WI38 (cell line): ENCODE measurements around the gene ROMO1.
A peak's percentile ranks its signal among the peaks of the same experiment; 100 is the strongest.
"Not testable (repeated sequence)": the region's sequence is repeated elsewhere in the genome, so short reads cannot be mapped to it uniquely, and the experiment has no call there.

Source experiments
- H3K4me3 ChIP-seq: 2 replicates; pipeline ENCODE4 v1.5.1; 2011; ENCODE audit warnings: low read depth, mild to moderate bottlenecking, control low read depth, low read length
- TF ChIP-seq, protein P1 (sequence below): IDR thresholded peaks from 2 replicates; pipeline ENCODE4 v1.5.1; 2012; ENCODE audit warnings: low read depth, mild to moderate bottlenecking, control low read depth, low read length

ROMO1 gene

GRCh38 chr20:35681960-35682359 lies 17.2 kb upstream of the ROMO1 start:
- H3K4me3 ChIP-seq = no peak overlapping the region
- TF ChIP-seq, protein P1, sequence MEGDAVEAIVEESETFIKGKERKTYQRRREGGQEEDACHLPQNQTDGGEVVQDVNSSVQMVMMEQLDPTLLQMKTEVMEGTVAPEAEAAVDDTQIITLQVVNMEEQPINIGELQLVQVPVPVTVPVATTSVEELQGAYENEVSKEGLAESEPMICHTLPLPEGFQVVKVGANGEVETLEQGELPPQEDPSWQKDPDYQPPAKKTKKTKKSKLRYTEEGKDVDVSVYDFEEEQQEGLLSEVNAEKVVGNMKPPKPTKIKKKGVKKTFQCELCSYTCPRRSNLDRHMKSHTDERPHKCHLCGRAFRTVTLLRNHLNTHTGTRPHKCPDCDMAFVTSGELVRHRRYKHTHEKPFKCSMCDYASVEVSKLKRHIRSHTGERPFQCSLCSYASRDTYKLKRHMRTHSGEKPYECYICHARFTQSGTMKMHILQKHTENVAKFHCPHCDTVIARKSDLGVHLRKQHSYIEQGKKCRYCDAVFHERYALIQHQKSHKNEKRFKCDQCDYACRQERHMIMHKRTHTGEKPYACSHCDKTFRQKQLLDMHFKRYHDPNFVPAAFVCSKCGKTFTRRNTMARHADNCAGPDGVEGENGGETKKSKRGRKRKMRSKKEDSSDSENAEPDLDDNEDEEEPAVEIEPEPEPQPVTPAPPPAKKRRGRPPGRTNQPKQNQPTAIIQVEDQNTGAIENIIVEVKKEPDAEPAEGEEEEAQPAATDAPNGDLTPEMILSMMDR = no peak

DNA sequence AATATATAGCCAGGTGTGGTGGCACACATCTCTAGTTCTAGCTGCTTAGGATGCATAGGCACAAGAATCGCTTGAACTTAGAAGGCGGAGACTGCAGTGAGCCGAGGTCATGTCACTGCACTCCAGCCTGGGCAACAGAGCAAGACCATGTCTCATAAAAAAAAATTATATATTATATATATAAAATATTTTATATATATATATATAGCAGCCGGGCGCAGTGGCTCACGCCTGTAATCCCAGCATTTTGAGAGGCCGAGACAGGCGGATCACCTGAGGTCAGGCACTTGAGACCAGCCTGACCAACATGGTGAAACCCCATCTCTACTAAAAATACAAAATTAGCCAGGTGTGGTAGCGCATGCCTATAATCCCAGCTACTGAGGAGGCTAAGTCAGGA lies 13.8 kb upstream of the ROMO1 start:
- not testable (repeated sequence) for H3K4me3 ChIP-seq

DNA sequence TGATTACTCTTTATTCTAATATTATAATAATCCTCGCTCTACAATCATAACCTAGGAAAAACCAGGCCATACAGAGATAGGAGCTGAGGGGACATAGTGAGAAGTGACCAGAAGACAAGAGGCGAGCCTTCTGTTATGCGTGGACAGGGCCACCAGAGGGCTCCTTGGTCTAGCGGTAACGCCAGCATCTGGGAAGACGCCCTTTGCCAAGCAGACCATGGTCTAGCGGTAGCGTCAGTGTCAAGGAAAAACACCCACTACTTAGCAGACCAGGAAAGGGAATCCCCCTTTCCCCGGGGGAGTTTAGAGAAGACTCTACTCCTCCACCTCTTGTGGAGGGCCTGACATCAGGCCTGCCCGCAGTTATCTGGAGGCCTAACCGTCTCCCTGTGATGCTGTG lies 12.3 kb upstream of the ROMO1 start:
- TF ChIP-seq, protein P1 = peak; percentile 16; the same call in 1 of the 2 replicates
- not testable (repeated sequence) for H3K4me3 ChIP-seq

DNA sequence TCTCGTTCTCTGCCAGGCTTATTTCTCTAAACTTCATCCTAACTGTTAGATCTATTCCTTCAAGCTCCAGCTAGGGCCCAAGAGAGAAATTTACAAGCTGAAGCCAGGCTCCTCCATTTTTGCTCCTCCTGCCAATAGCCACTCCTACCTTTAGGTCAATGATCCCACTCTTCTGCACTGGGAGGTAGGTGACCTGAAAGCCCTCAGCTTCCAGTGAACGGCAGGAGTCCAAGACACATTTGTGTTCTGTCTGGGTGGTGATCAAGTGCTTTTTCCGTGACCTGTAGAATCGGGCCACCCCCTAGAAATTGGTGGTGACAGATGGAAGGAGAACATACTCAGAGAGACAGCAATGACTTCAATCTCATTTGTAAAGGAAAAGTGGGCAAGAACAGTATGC lies 8.9 kb upstream of the ROMO1 start:
- H3K4me3 ChIP-seq = no peak overlapping the region
- TF ChIP-seq, protein P1 = no peak

DNA sequence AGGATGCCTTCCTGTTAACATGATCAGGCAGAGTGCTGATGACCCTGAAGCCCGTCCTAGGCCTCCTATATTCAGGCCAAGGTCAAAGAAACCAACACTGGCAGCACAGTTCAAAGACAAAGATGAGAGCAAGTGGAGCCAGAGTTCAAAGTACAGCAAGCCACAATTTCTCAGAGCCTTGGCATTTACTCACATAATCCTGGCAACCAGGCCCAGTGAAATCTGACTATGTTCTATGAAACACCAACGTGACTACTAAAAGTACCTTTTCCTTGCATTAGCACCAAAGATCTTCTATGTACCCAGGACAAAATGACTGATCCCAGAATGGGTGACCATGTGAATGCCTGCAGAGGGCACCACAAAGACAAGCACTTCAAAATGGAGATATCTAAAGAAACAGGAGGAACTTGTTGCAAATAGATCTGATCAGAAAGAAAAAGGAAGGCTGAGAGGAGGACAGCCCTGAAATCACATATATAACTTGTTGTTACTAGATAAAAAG lies 3.9 kb upstream of the ROMO1 start:
- TF ChIP-seq, protein P1 = no peak
- H3K4me3 ChIP-seq = no peak overlapping the region

- no peak overlapping the region for H3K4me3 ChIP-seq
- TF ChIP-seq, protein P1 = no peak
Observed at GRCh38 chr20:35695978-35696377, 3.2 kb upstream of the ROMO1 start.

- TF ChIP-seq, protein P1 = no peak
Observed at GRCh38 chr20:35697696-35698297, 1.4 kb upstream of the ROMO1 start.

More at GRCh38 chr20:35697696-35698297, 1.4 kb upstream of the ROMO1 start:
- H3K4me3 ChIP-seq = peak overlapping the region; percentile 96
